KMS-11 (cell line): ENCODE data around the gene MAP4K3.

Experiments
- H2AFZ ChIP-seq: fragments of 200-600 bp; sonication (generic); 2 replicates; pipeline ENCODE4 v1.6.1; 2016; ENCODE audit warnings: antibody characterized with exemption, mixed run types, low read depth
- H3K27ac ChIP-seq: fragments of 200-600 bp; sonication (generic); 2 replicates; pipeline ENCODE4 v1.6.1; 2016; ENCODE audit warnings: mild to moderate bottlenecking, mixed run types
- H3K27me3 ChIP-seq: fragments of 200-600 bp; sonication (generic); 2 replicates; pipeline ENCODE4 v1.6.1; 2017; ENCODE audit warnings: mild to moderate bottlenecking, low read depth, mixed run types, moderate library complexity; ENCODE audit not compliant: insufficient read depth
- H3K36me3 ChIP-seq: fragments of 200-600 bp; sonication (generic); 2 replicates; pipeline ENCODE4 v1.6.1; 2017; ENCODE audit warnings: mild to moderate bottlenecking, mixed run types; ENCODE audit not compliant: insufficient read depth
- H3K4me1 ChIP-seq: fragments of 200-600 bp; sonication (generic); 2 replicates; pipeline ENCODE4 v1.6.1; 2016; ENCODE audit warnings: mild to moderate bottlenecking, low read depth, mixed run types; ENCODE audit not compliant: poor library complexity, severe bottlenecking
- H3K4me2 ChIP-seq: fragments of 200-600 bp; sonication (generic); 2 replicates; pipeline ENCODE4 v1.7.0; 2016; ENCODE audit warnings: mild to moderate bottlenecking, mixed run types
- H3K4me3 ChIP-seq: fragments of 200-600 bp; sonication (generic); IDR thresholded peaks from 2 replicates; pipeline ENCODE4 v1.6.1; 2017; ENCODE audit warnings: low read depth, low read length, mixed read lengths; ENCODE audit not compliant: insufficient read depth
- H3K79me2 ChIP-seq: fragments of 200-600 bp; sonication (generic); 2 replicates; pipeline ENCODE4 v1.6.1; 2016; ENCODE audit warnings: low read depth, mixed run types; ENCODE audit not compliant: insufficient read depth
- H3K9ac ChIP-seq: fragments of 200-600 bp; sonication (generic); 2 replicates; pipeline ENCODE4 v1.6.1; 2016; ENCODE audit warnings: mild to moderate bottlenecking, mixed run types
- H4K20me1 ChIP-seq: fragments of 200-600 bp; sonication (generic); 2 replicates; pipeline ENCODE4 v1.6.1; 2016; ENCODE audit warnings: mild to moderate bottlenecking, mixed run types; ENCODE audit not compliant: insufficient read depth
- CTCF ChIP-seq: fragments of 200-600 bp; sonication (generic); conservative IDR thresholded peaks from 2 replicates; pipeline ENCODE4 v1.6.1; 2017; ENCODE audit warnings: low read depth, mild to moderate bottlenecking, antibody characterized with exemption, low read length, moderate library complexity, mixed read lengths

The MAP4K3 gene

GRCh38 chr2:39283561-39283960, 153.5 kb downstream of the MAP4K3 start:
- no peak overlapping the region for H2AFZ ChIP-seq
- TF ChIP-seq CTCF, result no peak
- H4K20me1 ChIP-seq, result no peaks in the 10 kb centered on the region
- no peaks in the 10 kb centered on the region for H3K79me2 ChIP-seq
- no peak overlapping the region for H3K4me2 ChIP-seq
- no peaks in the 10 kb centered on the region for H3K27me3 ChIP-seq
- no peak overlapping the region for H3K4me3 ChIP-seq
- 0 out of 2 replicates have a peak, but pooled peaks cover 3% of the 10 kb centered on the region for H3K36me3 ChIP-seq
- H3K9ac ChIP-seq, result no peak overlapping the region
- H3K27ac ChIP-seq, result no peak overlapping the region
- no peaks in the 10 kb centered on the region for H3K4me1 ChIP-seq

GRCh38 chr2:39281391-39281790, 155.7 kb downstream of the MAP4K3 start:
- no peak for TF ChIP-seq CTCF
- Histone ChIP-seq H3K27me3 (no peaks in the 10 kb centered on the region), H3K36me3 (no peaks in the 10 kb centered on the region), H3K4me2 (no peak overlapping the region), H3K4me1 (no peaks in the 10 kb centered on the region), H3K27ac (no peak overlapping the region), H4K20me1 (no peaks in the 10 kb centered on the region), H2AFZ (no peak overlapping the region), H3K9ac (no peak overlapping the region), H3K4me3 (no peak overlapping the region), H3K79me2 (no peaks in the 10 kb centered on the region)

- H3K9ac ChIP-seq, result no peak overlapping the region
- no peaks in the 10 kb centered on the region for H3K79me2 ChIP-seq
- H4K20me1 ChIP-seq, result no peaks in the 10 kb centered on the region
- no peak overlapping the region for H3K27ac ChIP-seq
- no peaks in the 10 kb centered on the region for H3K4me1 ChIP-seq
- H3K4me2 ChIP-seq, result no peak overlapping the region
- H3K36me3 ChIP-seq, result no peaks in the 10 kb centered on the region
- no peak for TF ChIP-seq CTCF
- H3K27me3 ChIP-seq, result no peaks in the 10 kb centered on the region
- H2AFZ ChIP-seq, result no peak overlapping the region
- H3K4me3 ChIP-seq, result no peak overlapping the region
These were observed 162.1 kb downstream of the MAP4K3 start for GRCh38 chr2:39275016-39275415.

- H2AFZ ChIP-seq, result no peak overlapping the region
- no peak overlapping the region for H3K9ac ChIP-seq
- no peaks in the 10 kb centered on the region for H3K36me3 ChIP-seq
- no peaks in the 10 kb centered on the region for H3K79me2 ChIP-seq
- no peak overlapping the region for H3K4me2 ChIP-seq
- no peak overlapping the region for H3K4me3 ChIP-seq
- H3K27me3 ChIP-seq, result no peaks in the 10 kb centered on the region
- TF ChIP-seq CTCF, result no peak
- H3K27ac ChIP-seq, result no peak overlapping the region
- no peaks in the 10 kb centered on the region for H4K20me1 ChIP-seq
- peaks cover 7% of the 10 kb centered on the region for H3K4me1 ChIP-seq
These were observed 167.1 kb downstream of the MAP4K3 start for GRCh38 chr2:39269941-39270340.

- no peaks in the 10 kb centered on the region for H3K36me3 ChIP-seq
- H3K9ac ChIP-seq, result no peak overlapping the region
- peaks cover 7% of the 10 kb centered on the region for H3K4me1 ChIP-seq
- TF ChIP-seq CTCF, result no peak
- no peak overlapping the region for H3K4me3 ChIP-seq
- no peaks in the 10 kb centered on the region for H3K79me2 ChIP-seq
- H3K27ac ChIP-seq, result no peak overlapping the region
- no peak overlapping the region for H3K4me2 ChIP-seq
- H2AFZ ChIP-seq, result no peak overlapping the region
- no peaks in the 10 kb centered on the region for H3K27me3 ChIP-seq
- no peaks in the 10 kb centered on the region for H4K20me1 ChIP-seq
These were observed 170.1 kb downstream of the MAP4K3 start for GRCh38 chr2:39266916-39267434.
